ENCODE results near the gene OR10R2.

GRCh38 chr1:158494796-158495195, 22.8 kb downstream of the OR10R2 start:
- TF ChIP-seq CTCF (IDR thresholded peaks at IDR 0.05): no peak
- TF ChIP-seq POLR2A (IDR thresholded peaks at IDR 0.05): no peak
- TF ChIP-seq POLR2AphosphoS5 (IDR thresholded peaks at IDR 0.05): no peak
